HCT116 (cell line): Measurements from ENCODE around the gene ANAPC1.
"Not testable (repeated sequence)": the region's sequence is repeated elsewhere in the genome, so short reads cannot be mapped to it uniquely, and the experiment has no call there.

Experiments
- CBX3 ChIP-seq: IDR thresholded peaks from 2 replicates; pipeline ENCODE4 v1.6.1; 2012; ENCODE audit warnings: low read depth
- CEBPB ChIP-seq: IDR thresholded peaks from 2 replicates; pipeline ENCODE4 v1.6.1; 2012; ENCODE audit warnings: low read depth
- EZH2 ChIP-seq: fragments of 200-600 bp; sonication (generic); IDR thresholded peaks from 2 replicates; pipeline ENCODE4 v1.6.1; 2017; ENCODE audit warnings: antibody characterized with exemption, mixed run types
- EZH2phosphoT487 ChIP-seq: fragments of 200-600 bp; IDR thresholded peaks from 2 replicates; pipeline ENCODE4 v1.6.1; 2018; ENCODE audit warnings: antibody characterized with exemption, borderline replicate concordance
- JUND ChIP-seq: IDR thresholded peaks from 2 replicates; pipeline ENCODE4 v1.6.1; 2012
- MAX ChIP-seq: IDR thresholded peaks from 2 replicates; pipeline ENCODE4 v1.6.1; 2012
- POLR2A ChIP-seq: IDR thresholded peaks from 2 replicates; pipeline ENCODE4 v1.7.0; 2011; ENCODE audit warnings: borderline replicate concordance; ENCODE audit not compliant: insufficient read depth, insufficient read length; ENCODE audit errors: extremely low read depth
- POLR2AphosphoS5 ChIP-seq: IDR thresholded peaks from 2 replicates; pipeline ENCODE4 v1.6.1; 2011; ENCODE audit warnings: mild to moderate bottlenecking, low read depth, low read length, moderate library complexity
- RAD21 ChIP-seq: IDR thresholded peaks from 2 replicates; pipeline ENCODE4 v1.6.1; 2012; ENCODE audit warnings: low read depth, mild to moderate bottlenecking
- REST ChIP-seq: IDR thresholded peaks from 2 replicates; pipeline ENCODE4 v1.6.1; 2012; ENCODE audit warnings: low read depth
- SIN3A ChIP-seq: IDR thresholded peaks from 2 replicates; pipeline ENCODE4 v1.6.1; 2012; ENCODE audit warnings: low read depth
- SP1 ChIP-seq: IDR thresholded peaks from 2 replicates; pipeline ENCODE4 v1.6.1; 2012; ENCODE audit warnings: low read depth
- TF ChIP-seq, protein P1 (sequence below), 3 experiments: fragments of 200-600 bp in 1 of 3; sonication (generic) in 1 of 3; IDR thresholded peaks in 2 of 3; conservative IDR thresholded peaks in 1 of 3; 2 replicates each; pipeline ENCODE4 v1.5.1; 2012 to 2017; ENCODE audit warnings: low read depth in 2 of 3, low read length in 2 of 3, antibody characterized with exemption in 1 of 3, borderline replicate concordance in 1 of 3, control low read depth in 1 of 3, mild to moderate bottlenecking in 1 of 3, mixed read lengths in 1 of 3, mixed run types in 1 of 3, moderate library complexity in 1 of 3; ENCODE audit not compliant: insufficient read depth in 1 of 3

DNA sequence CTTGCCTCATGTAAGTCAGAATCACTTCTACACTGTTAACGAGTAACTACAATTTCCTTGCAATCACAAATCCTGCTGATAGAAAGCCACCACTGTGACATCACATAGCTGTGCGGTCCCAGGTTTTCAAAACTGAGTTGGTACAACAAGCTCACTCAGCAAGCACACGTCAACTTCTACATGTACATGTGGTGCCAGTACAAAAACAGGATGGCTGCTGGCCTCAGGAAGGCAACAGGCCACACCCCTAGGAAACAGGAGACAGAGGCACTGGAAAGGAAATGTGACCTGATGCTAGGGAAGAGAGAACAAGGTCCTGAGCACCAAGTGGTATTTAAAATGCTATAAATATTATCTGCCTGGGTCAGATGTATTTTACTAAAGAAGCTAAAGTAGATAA, 107.7 kb downstream of the ANAPC1 start:
- TF ChIP-seq, protein P1, sequence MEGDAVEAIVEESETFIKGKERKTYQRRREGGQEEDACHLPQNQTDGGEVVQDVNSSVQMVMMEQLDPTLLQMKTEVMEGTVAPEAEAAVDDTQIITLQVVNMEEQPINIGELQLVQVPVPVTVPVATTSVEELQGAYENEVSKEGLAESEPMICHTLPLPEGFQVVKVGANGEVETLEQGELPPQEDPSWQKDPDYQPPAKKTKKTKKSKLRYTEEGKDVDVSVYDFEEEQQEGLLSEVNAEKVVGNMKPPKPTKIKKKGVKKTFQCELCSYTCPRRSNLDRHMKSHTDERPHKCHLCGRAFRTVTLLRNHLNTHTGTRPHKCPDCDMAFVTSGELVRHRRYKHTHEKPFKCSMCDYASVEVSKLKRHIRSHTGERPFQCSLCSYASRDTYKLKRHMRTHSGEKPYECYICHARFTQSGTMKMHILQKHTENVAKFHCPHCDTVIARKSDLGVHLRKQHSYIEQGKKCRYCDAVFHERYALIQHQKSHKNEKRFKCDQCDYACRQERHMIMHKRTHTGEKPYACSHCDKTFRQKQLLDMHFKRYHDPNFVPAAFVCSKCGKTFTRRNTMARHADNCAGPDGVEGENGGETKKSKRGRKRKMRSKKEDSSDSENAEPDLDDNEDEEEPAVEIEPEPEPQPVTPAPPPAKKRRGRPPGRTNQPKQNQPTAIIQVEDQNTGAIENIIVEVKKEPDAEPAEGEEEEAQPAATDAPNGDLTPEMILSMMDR (IDR thresholded peaks at IDR 0.05 in 2 of 3, conservative IDR thresholded peaks at IDR 0.05 in 1 of 3; ENCODE audit: borderline replicate concordance in 1 of 3, insufficient read depth in 1 of 3, low read depth in 2 of 3, low read length in 2 of 3), result not testable (repeated sequence)
- not testable (repeated sequence) for TF ChIP-seq POLR2A, POLR2AphosphoS5, JUND, EZH2, CEBPB, SP1, REST, RAD21, MAX, EZH2phosphoT487, CBX3, SIN3A
